NCI-H1092 treated with DMSO at 0.1 percent for 48 hours (cell line): Measurements from ENCODE around the gene C10orf88.
"Not testable (repeated sequence)": the region's sequence is repeated elsewhere in the genome, so short reads cannot be mapped to it uniquely, and the experiment has no call there.

Experiments
- DNase-seq: peaks from one replicate; lab custom pipeline; 2025; lab: John Stamatoyannopoulos, UW

Gene C10orf88

DNA sequence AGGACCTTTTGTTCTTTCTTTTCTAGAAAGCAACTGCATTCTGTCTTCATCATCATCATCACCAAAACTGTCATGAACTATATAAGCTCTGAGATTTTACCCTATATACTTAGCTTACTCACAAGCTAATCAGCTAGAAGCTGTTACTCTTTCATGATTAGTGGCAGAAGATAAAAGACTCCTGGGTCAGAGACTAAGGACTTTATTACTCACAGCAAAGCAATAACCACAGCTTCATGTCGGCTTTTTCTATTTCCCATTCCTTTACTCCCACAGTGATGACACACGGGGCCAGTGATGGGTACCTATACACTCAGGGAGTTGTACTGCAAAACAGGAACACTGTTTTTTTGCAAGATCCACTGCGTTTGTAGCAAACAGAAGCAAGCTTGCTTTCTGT lies 8.4 kb upstream of the C10orf88 start:
- DNase-seq = no peak

DNA sequence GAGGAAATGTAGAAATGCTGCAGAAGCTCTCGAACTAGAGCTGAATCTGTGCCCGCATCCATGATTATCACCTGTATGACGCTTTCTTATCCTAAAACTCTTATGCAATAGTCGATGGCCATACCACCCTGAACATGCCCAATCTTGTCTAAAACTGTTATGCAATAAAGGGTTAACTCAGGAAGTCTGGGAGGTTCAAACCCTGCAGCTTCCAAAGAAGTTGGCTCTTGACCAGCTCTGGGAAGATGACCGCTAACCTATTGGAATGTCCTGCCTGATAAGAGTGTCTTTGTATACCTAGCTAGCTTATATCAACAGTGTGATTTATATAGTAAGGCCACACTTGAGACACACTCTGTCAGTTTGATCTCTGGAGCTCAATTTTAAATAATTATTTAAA lies 3.4 kb upstream of the C10orf88 start:
- no peak for DNase-seq

DNA sequence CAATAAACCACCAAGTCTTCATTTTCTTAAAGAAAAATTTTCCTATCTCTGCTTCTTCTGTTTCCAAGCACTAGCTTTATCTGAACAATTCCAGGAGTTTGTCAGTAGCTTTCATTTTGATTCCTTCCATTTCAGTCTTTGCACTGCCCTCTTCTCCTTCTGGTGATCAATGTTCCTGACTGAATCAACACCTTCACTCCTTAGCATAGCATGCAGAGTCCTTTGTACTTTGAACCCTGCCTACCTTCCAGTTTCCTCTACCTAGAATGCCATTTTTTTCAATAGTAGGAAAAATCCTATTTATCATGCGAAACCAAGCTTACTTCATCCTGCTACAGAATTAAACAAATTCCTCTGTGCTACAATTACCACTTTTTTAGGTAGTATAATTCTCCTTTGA lies 1.9 kb upstream of the C10orf88 start:
- DNase-seq = no peak

DNA sequence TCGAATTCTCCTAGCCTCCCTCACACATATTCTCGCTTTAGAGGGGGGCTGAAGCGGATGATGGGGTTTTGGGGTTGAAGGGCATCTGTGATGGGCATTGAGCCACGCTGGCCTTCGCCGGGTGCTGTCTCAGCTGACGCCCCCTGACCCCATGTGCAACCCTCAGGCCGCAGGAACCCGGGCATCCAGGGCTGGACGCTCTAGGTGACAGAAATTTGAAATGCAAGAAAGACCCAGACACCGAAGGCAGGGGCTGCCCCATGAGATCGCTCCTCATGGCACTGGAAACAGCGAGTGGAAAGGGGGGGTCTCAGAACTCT lies 664 bp upstream of the C10orf88 start:
- no peak for DNase-seq

DNA sequence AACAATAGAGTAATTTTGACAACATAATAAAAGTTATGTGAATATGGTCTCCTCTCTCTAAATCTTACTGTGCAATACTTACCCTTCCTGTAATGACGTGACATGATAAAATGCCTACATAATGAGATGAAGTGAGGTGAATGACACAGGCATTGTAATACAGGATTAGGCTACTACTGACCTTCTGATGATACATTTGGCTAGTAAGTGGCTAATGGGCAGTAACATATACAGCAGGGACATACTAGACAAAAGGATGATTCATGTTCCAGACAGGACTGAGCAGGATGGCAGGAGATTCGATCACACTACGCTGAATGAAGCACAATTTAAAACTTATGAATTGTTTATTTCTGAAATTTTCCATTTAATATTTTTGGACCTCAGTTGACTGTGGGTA lies 4.7 kb downstream of the C10orf88 start:
- DNase-seq = no peak

DNA sequence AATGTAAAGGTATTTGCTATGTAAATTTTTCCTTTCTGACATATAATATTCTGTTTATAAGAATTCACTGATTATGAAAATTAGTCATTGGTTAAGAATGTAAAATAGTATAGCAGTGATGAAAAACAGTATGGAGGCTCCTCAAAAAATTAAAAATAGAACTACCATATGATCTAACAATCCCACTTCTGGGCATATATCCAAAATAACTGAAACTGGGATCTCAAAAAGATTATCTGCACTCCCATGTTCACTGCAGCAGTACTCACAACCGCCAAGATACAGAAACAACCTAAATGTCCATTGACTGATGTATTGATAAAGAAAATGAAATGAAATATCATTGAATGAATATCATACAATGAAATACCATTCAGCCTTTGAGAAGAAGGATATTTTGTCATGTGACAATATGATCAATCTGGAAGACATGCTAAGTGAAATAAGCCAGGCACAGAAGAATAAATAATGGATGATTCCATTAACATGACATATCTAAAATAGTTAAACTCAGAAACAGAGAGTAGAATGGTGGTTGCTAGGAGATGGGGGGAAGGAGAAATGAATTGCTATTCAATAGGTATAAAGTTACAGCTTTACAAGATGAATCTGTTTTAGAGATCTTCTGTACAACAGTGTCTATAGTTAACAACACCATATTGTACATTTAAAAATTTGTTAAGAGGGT lies 14.0 kb downstream of the C10orf88 start:
- no peak for DNase-seq

DNA sequence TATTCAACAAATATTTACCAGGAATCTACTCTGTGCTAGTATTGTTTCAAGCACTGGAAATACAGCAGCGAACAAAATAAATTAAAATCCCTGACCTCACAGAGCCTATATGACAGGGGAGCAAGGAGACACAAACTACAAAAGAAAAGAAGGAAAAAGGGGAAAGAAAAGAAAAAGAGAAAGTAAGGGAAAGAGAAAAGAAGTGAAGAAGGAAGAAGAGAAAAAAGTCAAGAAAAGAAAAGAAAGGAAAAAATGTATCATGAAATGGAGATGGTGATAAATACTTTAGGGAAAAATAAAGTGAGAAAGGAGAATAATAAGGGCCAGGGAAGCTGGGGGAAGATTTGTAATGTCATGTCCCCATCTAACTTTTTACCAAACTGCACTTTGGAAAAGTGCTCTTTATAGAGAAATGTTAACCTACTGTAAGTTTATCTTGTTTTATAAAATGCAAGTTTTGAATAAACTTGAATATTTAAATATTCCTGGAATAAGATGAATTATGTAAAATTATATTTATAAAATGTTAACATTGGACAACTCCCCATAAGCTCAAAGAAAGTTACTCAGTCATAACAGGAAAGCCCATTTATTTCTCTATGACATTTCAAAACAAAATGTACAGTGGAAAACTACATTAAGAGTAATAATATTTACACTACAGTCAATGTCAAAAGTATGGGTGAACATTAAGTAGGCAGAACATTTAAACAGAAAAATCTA lies 14.7 kb downstream of the C10orf88 start:
- DNase-seq = no peak

DNA sequence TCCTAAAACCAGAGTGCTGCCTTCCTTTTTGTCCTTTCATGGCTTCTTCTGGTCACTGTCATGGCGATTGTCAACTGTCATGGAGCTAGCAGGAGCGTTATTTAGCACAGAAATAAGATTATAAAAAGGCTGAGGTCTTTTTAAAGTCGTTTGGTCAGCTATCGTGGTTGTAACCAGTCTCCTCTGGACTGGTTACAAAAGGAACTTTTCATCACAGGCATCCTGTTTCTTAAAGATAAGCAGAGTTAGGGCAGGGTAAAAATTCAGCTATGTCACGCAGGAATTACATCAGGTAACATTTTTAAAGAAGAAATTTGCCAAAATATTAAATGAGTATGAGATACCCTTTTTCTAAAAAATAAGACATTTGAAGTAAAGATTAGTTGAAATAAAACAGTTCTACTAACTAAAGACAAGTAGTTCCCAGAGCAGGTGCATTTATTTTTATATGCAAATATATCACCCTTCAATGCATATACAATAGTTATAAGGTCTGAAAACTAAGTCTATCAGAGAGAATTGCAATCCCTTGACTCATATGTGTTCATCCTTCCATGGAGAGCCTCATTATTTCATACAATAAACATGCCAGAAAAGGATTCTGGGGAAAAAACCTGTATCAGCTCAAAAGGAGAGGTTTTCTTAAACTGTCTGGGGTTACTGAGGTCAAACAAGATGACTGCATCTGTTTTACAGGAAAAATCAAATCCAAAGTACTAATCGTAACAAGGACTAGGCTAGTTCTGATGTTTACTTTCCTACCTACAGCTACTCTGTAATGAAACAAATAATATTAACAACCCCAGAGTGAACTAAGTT lies 22.7 kb downstream of the C10orf88 start:
- DNase-seq = no peak

DNA sequence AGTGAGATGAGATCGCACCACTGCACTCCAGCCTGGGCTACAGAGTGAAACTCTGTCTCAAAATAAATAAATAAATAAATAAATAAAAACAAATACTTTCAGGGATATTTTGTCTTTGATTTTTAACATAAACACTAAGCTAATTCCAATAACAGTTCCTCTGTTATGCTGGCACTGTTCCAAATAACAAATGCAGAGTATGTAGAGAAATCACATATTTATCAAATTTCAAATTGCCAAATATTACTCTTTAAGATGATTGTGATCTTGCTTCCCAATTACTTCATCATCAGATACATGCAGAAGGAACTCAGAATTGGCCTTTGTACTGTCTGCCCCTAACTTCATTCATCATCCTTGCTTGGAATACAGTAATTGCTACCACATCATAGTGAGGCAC lies 23.9 kb downstream of the C10orf88 start:
- no peak for DNase-seq

DNA sequence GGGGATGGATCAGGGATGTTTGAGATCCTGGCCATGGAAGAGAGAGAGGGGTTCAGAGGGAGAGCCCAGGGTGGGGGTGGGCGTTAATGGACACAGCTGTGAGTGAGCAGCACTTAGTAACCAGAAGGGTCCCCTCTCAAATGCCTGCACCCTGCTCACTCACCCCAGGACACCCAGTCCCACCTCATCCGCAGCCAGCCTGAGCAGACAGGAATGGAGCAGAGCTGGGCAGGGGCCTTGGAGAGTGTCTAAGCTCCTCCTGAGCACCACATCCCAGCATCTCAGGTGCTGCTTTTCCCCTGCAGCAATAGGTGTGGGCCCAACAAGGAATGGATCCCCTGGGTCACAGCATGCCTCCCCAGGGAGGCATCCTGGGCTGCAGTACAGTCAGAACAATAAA lies 38.3 kb downstream of the C10orf88 start:
- DNase-seq = no peak

DNA sequence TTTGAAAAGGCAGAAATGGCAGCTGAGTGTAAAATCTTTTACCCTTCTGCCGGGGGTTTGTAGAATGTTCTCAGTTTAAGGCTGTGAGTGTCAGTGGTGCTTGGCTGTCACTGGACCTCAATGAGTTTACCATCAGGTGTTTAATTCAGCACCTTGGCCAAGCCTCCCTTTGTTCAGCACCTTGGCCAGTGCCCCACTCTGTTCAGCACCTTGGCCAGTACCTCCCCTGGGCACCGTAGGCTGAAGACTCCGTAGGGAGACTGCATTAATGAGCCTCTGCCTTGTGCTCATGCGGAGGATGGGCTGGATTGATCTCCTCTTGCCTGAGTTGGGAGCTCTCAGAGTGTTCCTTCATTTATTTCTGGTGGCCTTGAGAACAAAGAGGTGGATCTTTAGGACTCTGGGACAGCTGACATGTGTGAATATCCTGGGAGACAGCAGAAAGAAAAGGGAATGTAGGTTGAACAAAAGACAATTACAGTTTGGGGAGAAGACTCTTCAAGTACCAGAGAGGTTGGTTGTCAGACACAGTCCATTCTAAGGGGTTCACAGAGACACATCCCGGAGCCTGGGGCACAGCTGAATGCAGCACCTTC lies 42.0 kb downstream of the C10orf88 start:
- DNase-seq = no peak

DNA sequence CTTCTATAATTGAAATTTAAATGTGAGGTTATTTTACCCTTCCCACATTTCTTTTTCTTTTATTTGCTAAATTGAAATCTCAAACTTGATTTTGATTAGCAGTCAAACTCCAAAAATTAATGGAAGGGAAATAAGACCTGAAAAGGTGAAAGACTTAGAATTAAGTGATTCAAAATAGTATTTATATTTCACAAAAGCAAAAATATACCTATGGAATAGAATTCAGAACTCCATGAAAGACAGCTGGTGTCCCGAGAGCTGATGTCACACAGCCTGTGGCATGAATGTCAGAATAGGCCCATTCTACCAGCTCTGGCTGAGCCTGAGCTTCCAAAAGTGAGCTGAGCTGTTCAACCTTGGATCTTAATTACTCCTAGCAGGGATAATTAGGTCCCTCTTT lies 43.7 kb downstream of the C10orf88 start, which contains the start of gene FAM24A:
FAM24A (plus strand) TSS at position 301 of the 400 bp plus-strand sequence. CDS start 1,025 bp downstream, outside the sequence.
- no peak for DNase-seq

DNA sequence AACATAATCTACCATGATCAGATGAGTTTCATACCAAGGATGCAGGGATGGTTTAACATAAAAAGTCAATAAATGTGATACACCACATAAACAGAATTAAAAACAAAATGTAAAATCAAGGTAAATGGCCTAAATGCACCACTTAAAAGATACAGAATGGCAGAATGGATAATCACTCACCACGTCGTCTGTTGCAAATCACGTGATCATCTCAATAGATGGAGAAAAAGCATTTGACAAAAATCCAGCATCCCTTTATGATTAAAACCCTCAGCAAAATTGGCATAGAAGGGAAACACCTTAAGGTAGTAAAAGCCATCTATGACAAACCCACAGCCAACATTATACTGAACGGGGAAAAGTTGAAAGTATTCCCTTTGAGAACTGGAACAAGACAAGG lies 50.2 kb downstream of the C10orf88 start:
- DNase-seq = not testable (repeated sequence)

DNA sequence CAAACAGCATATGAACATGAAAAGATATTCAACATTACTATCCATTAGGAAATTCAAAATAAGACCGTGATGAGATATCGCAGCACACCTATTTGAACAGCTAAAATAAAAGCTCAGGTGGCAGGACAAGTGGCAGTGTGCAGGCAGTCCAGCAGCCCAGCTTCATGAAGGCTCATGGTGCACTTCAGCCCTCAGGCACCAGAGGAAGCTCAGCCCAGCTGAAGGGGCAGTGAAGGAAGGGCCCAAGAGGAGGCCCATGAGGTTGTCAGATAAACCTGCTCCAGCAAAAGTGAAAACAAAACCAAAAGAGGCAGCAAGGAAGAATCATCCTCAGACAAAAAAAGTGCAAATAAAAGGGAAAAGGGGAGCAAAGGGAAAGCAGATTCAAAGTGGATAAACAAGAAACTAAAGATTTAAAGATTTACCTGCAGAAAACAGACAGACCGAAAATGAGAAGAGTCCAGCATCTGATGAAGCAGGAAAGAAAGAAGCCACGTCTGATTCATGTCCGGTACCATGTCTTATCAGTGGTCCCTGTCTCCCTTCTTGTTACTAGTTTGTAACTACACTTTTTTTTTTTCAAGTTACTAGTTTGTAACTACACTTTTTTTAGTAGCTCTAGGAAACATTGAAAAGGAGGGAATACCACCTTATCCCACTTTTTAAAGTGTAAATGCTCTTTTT lies 59.6 kb downstream of the C10orf88 start:
- DNase-seq = no peak

DNA sequence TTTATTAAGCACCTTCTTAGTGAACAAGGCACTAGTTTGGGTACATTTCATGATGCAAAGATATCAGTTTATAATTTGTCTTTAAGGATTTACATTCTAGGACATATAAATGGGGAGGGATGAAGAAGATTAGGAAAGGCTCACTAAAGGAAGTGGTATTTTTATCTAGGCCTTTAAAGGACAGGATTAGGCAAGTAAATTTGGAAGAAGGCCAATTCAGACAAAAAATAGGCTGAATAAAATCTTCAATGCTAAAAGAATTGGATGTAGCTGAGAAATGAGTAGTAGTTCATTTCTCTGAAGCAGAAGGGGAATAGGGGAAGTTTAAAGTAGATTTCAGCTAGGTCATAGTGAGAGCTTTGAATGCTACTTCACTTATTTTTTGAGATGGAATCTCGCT lies 69.9 kb downstream of the C10orf88 start:
- no peak for DNase-seq

DNA sequence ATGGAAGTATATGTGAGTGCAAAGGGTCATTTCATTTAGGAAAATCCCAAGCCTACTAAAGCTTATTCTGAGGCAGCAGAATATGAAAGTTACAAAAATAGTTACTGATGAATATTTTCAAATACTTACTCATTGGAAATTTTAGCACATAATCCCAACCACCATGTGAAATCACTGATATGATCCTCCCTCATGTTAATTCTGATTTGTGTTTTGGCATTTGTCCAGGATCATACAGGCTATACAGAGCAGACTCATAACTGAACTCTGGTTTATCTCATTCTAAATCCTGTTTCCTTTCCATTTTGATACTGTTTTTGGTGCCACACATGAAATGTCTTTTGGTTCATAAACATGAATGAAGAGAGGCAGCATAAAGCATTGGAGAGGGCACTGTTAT lies 71.3 kb downstream of the C10orf88 start:
- DNase-seq = no peak
